Measurements from ENCODE around the gene PRXL2A.

PRXL2A gene

DNA sequence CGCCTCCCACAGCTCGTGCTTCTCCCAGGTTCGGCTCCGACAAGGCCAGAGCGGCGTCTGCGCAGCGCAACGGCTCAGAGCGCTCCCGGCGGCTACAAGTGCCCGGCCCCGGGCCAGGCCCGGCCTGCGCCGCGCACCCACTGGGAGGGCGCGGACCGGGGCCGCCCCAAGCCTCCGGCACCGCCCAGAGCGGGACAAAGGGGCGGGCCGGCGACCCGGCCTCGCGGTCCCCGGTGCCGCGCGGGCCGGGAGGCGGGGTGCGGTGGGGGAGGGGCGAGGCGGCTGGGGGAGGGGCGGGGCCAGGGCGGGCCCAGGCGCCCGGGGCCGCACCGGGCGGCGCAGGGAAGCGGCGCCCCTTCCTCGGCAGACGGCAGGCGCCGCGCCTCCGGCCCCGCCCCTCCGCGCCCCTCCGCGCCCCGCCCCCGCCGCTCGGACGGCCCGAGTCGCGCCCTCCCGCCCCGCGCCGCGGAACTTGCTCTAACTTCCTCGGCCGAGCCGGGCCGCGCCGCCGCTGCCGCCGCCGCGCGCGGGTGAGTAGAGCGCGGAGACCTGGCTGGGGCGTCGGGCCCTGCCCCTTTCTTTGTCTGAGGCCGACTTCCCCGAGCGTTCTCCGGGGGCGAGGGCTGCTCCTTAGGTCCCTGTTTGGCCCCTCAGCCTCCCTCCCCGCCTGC, 45.6 kb downstream of the PRXL2A start, which contains the start of gene TSPAN14:
Gene TSPAN14 (plus strand): TSS at position 469 of the 671 bp plus-strand sequence. CDS start 34,924 bp downstream, outside the sequence.
- in situ Hi-C loops (cut with MboI; ENCODE audit: low pct_unique_long_range_greater_than_20kb, low sequenced_read_pairs, unreplicated experiment): no loop called here
- DNase-seq (ENCODE audit: low spot score): peak; percentile 97
- no peak for TF ChIP-seq CTCF (IDR thresholded peaks at IDR 0.05; ENCODE audit: extremely low read depth, insufficient read depth, missing control alignments)

GRCh38 chr10:80454513-80455460, 46.4 kb downstream of the PRXL2A start:
- in situ Hi-C loops (cut with MboI; ENCODE audit: low pct_unique_long_range_greater_than_20kb, low sequenced_read_pairs, unreplicated experiment): no loop called here
- no peak for TF ChIP-seq CTCF (IDR thresholded peaks at IDR 0.05; ENCODE audit: extremely low read depth, insufficient read depth, missing control alignments)
- peak; percentile 63 for DNase-seq (ENCODE audit: low spot score)

GRCh38 chr10:80455461-80456349, 47.4 kb downstream of the PRXL2A start:
- no peak for DNase-seq (ENCODE audit: low spot score)
- TF ChIP-seq CTCF (IDR thresholded peaks at IDR 0.05; ENCODE audit: extremely low read depth, insufficient read depth, missing control alignments): no peak
- in situ Hi-C loops (cut with MboI; ENCODE audit: low pct_unique_long_range_greater_than_20kb, low sequenced_read_pairs, unreplicated experiment): no loop called here

DNA sequence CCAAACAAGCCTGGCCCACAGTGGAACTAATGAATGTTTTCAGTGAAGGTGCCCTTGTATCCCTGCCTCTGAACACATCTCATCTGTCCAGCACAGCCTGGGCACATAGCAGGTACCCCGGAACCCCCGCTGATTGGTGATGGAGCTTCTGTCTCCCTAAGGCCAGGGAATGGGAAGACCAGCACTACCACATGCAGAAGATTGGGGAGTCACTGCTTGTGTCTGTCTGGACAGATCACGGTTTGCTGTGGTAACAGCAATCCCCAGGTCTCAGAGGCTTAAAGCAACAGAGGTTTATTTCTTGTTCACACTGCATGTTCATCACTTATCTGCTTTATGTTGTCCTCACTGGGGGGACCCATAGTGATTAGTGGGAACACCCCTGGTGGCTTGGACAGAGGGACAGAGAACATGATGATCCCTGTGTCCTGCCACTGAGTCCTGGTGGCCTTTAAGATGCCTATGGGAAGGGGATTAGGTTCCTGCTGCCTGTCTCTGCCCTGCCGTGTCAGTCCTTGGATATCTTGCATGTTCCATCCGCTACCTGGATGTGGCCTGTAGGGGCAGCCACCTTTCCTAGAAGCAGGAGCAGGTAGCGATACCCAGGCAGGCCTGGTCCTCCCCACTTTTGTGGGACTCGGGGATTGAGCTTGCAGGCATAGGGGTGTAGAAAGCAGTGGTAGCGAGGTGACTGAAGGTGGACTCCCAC, 49.4 kb downstream of the PRXL2A start:
- no peak for DNase-seq (ENCODE audit: low spot score)
- TF ChIP-seq CTCF (IDR thresholded peaks at IDR 0.05; ENCODE audit: extremely low read depth, insufficient read depth, missing control alignments): no peak
- in situ Hi-C loops (cut with MboI; ENCODE audit: low pct_unique_long_range_greater_than_20kb, low sequenced_read_pairs, unreplicated experiment): no loop called here

GRCh38 chr10:80458263-80458625, 49.9 kb downstream of the PRXL2A start:
- no peak for DNase-seq (ENCODE audit: low spot score)
- in situ Hi-C loops (cut with MboI; ENCODE audit: low pct_unique_long_range_greater_than_20kb, low sequenced_read_pairs, unreplicated experiment): no loop called here

More at GRCh38 chr10:80458263-80458625, 49.9 kb downstream of the PRXL2A start:
- no peak for TF ChIP-seq CTCF (IDR thresholded peaks at IDR 0.05; ENCODE audit: extremely low read depth, insufficient read depth, missing control alignments)

All from GM13977 (cell line).